ENCODE data around the gene PLD4.

Gene PLD4

GRCh38 chr14:104964546-104964945, 39.9 kb downstream of the PLD4 start:
- no peaks in the 10 kb centered on the region for H3K9me3 ChIP-seq (ENCODE audit: control insufficient read depth in 2 of 2, low read length in 2 of 2)
- no peak overlapping the region for H3K9ac ChIP-seq (ENCODE audit: low read depth in 1 of 2, low read length in 2 of 2)
- H3K4me3 ChIP-seq (ENCODE audit: low read length in 2 of 2) = no peak overlapping the region
- peaks cover 13 to 27% of the 10 kb centered on the region in 2 donors for H3K27me3 ChIP-seq (ENCODE audit: control insufficient read depth in 2 of 2, insufficient read depth in 2 of 2, low read length in 2 of 2)
- H3K4me1 ChIP-seq (ENCODE audit: control insufficient read depth in 2 of 2, insufficient read depth in 2 of 2, low read length in 2 of 2) = peaks cover 20 to 25% of the 10 kb centered on the region in 2 donors
- no peak overlapping the region for H3K27ac ChIP-seq (ENCODE audit: low read depth in 2 of 2, low read length in 2 of 2)
- no peaks in the 10 kb centered on the region for H3K36me3 ChIP-seq (ENCODE audit: control insufficient read depth in 2 of 2, insufficient read depth in 2 of 2, low read length in 2 of 2)

- H3K36me3 ChIP-seq (ENCODE audit: control insufficient read depth in 2 of 2, insufficient read depth in 2 of 2, low read length in 2 of 2) = no peaks in the 10 kb centered on the region
- H3K4me3 ChIP-seq (ENCODE audit: low read length in 2 of 2) = no peak overlapping the region
- H3K4me1 ChIP-seq (ENCODE audit: control insufficient read depth in 2 of 2, insufficient read depth in 2 of 2, low read length in 2 of 2) = peaks cover 20 to 25% of the 10 kb centered on the region in 2 donors
- no peak overlapping the region for H3K9ac ChIP-seq (ENCODE audit: low read depth in 1 of 2, low read length in 2 of 2)
- peaks cover 13 to 27% of the 10 kb centered on the region in 2 donors for H3K27me3 ChIP-seq (ENCODE audit: control insufficient read depth in 2 of 2, insufficient read depth in 2 of 2, low read length in 2 of 2)
- H3K9me3 ChIP-seq (ENCODE audit: control insufficient read depth in 2 of 2, low read length in 2 of 2) = no peaks in the 10 kb centered on the region
- no peak overlapping the region for H3K27ac ChIP-seq (ENCODE audit: low read depth in 2 of 2, low read length in 2 of 2)
Measured at GRCh38 chr14:104965561-104966231, 41.0 kb downstream of the PLD4 start.

GRCh38 chr14:104966261-104966865, 41.7 kb downstream of the PLD4 start:
- Histone ChIP-seq H3K27ac (ENCODE audit: low read depth in 2 of 2, low read length in 2 of 2) (no peak overlapping the region), H3K9ac (ENCODE audit: low read depth in 1 of 2, low read length in 2 of 2) (no peak overlapping the region), H3K27me3 (ENCODE audit: control insufficient read depth in 2 of 2, insufficient read depth in 2 of 2, low read length in 2 of 2) (peaks cover 13 to 27% of the 10 kb centered on the region in 2 donors), H3K36me3 (ENCODE audit: control insufficient read depth in 2 of 2, insufficient read depth in 2 of 2, low read length in 2 of 2) (no peaks in the 10 kb centered on the region), H3K4me1 (ENCODE audit: control insufficient read depth in 2 of 2, insufficient read depth in 2 of 2, low read length in 2 of 2) (peaks cover 22 to 25% of the 10 kb centered on the region in 2 donors), H3K4me3 (ENCODE audit: low read length in 2 of 2) (no peak overlapping the region), H3K9me3 (ENCODE audit: control insufficient read depth in 2 of 2, low read length in 2 of 2) (no peaks in the 10 kb centered on the region)

GRCh38 chr14:104966981-104967385, 42.3 kb downstream of the PLD4 start:
- peaks cover 13 to 27% of the 10 kb centered on the region in 2 donors for H3K27me3 ChIP-seq (ENCODE audit: control insufficient read depth in 2 of 2, insufficient read depth in 2 of 2, low read length in 2 of 2)
- peaks cover 27 to 31% of the 10 kb centered on the region in 2 donors for H3K4me1 ChIP-seq (ENCODE audit: control insufficient read depth in 2 of 2, insufficient read depth in 2 of 2, low read length in 2 of 2)
- H3K9me3 ChIP-seq (ENCODE audit: control insufficient read depth in 2 of 2, low read length in 2 of 2) = no peaks in the 10 kb centered on the region
- H3K27ac ChIP-seq (ENCODE audit: low read depth in 2 of 2, low read length in 2 of 2) = peak overlapping the region; percentile 42 to 43
- no peaks in the 10 kb centered on the region for H3K36me3 ChIP-seq (ENCODE audit: control insufficient read depth in 2 of 2, insufficient read depth in 2 of 2, low read length in 2 of 2)
- H3K9ac ChIP-seq (ENCODE audit: low read depth in 1 of 2, low read length in 2 of 2) = peak overlapping the region in 1 of 2 donors; percentile 33
- peak overlapping the region in 1 of 2 donors; percentile 50 for H3K4me3 ChIP-seq (ENCODE audit: low read length in 2 of 2)

GRCh38 chr14:104967386-104968152, 42.9 kb downstream of the PLD4 start:
- Histone ChIP-seq H3K36me3 (ENCODE audit: control insufficient read depth in 2 of 2, insufficient read depth in 2 of 2, low read length in 2 of 2) (no peaks in the 10 kb centered on the region), H3K4me3 (ENCODE audit: low read length in 2 of 2) (peak overlapping the region; percentile 22 to 50), H3K4me1 (ENCODE audit: control insufficient read depth in 2 of 2, insufficient read depth in 2 of 2, low read length in 2 of 2) (peaks cover 33 to 36% of the 10 kb centered on the region in 2 donors), H3K27me3 (ENCODE audit: control insufficient read depth in 2 of 2, insufficient read depth in 2 of 2, low read length in 2 of 2) (peaks cover 13 to 27% of the 10 kb centered on the region in 2 donors), H3K9ac (ENCODE audit: low read depth in 1 of 2, low read length in 2 of 2) (peak overlapping the region in 1 of 2 donors; percentile 33), H3K27ac (ENCODE audit: low read depth in 2 of 2, low read length in 2 of 2) (peak overlapping the region; percentile 42 to 43), H3K9me3 (ENCODE audit: control insufficient read depth in 2 of 2, low read length in 2 of 2) (no peaks in the 10 kb centered on the region)

GRCh38 chr14:104968153-104968527, 43.5 kb downstream of the PLD4 start:
- H3K9me3 ChIP-seq (ENCODE audit: control insufficient read depth in 2 of 2, low read length in 2 of 2) = no peaks in the 10 kb centered on the region
- H3K36me3 ChIP-seq (ENCODE audit: control insufficient read depth in 2 of 2, insufficient read depth in 2 of 2, low read length in 2 of 2) = no peaks in the 10 kb centered on the region
- H3K4me3 ChIP-seq (ENCODE audit: low read length in 2 of 2) = peak overlapping the region; percentile 44 to 50
- peaks cover 13 to 31% of the 10 kb centered on the region in 2 donors for H3K27me3 ChIP-seq (ENCODE audit: control insufficient read depth in 2 of 2, insufficient read depth in 2 of 2, low read length in 2 of 2)
- peaks cover 39 to 42% of the 10 kb centered on the region in 2 donors for H3K4me1 ChIP-seq (ENCODE audit: control insufficient read depth in 2 of 2, insufficient read depth in 2 of 2, low read length in 2 of 2)
- H3K9ac ChIP-seq (ENCODE audit: low read depth in 1 of 2, low read length in 2 of 2) = peak overlapping the region in 1 of 2 donors; percentile 33
- peak overlapping the region; percentile 42 to 43 for H3K27ac ChIP-seq (ENCODE audit: low read depth in 2 of 2, low read length in 2 of 2)

- H3K27ac ChIP-seq (ENCODE audit: low read depth in 2 of 2, low read length in 2 of 2) = peak overlapping the region in 1 of 2 donors; percentile 43
- H3K27me3 ChIP-seq (ENCODE audit: control insufficient read depth in 2 of 2, insufficient read depth in 2 of 2, low read length in 2 of 2) = peaks cover 13 to 31% of the 10 kb centered on the region in 2 donors
- H3K4me3 ChIP-seq (ENCODE audit: low read length in 2 of 2) = peak overlapping the region in 1 of 2 donors; percentile 44
- H3K9ac ChIP-seq (ENCODE audit: low read depth in 1 of 2, low read length in 2 of 2) = no peak overlapping the region
- H3K36me3 ChIP-seq (ENCODE audit: control insufficient read depth in 2 of 2, insufficient read depth in 2 of 2, low read length in 2 of 2) = no peaks in the 10 kb centered on the region
- H3K4me1 ChIP-seq (ENCODE audit: control insufficient read depth in 2 of 2, insufficient read depth in 2 of 2, low read length in 2 of 2) = peaks cover 44 to 48% of the 10 kb centered on the region in 2 donors
- no peaks in the 10 kb centered on the region for H3K9me3 ChIP-seq (ENCODE audit: control insufficient read depth in 2 of 2, low read length in 2 of 2)
Measured at GRCh38 chr14:104968541-104969401, 44.1 kb downstream of the PLD4 start.

- Histone ChIP-seq H3K9ac (ENCODE audit: low read depth in 1 of 2, low read length in 2 of 2) (peak overlapping the region in 1 of 2 donors; percentile 14), H3K36me3 (ENCODE audit: control insufficient read depth in 2 of 2, insufficient read depth in 2 of 2, low read length in 2 of 2) (no peaks in the 10 kb centered on the region), H3K4me1 (ENCODE audit: control insufficient read depth in 2 of 2, insufficient read depth in 2 of 2, low read length in 2 of 2) (peaks cover 48 to 53% of the 10 kb centered on the region in 2 donors), H3K27me3 (ENCODE audit: control insufficient read depth in 2 of 2, insufficient read depth in 2 of 2, low read length in 2 of 2) (peaks cover 13 to 38% of the 10 kb centered on the region in 2 donors), H3K9me3 (ENCODE audit: control insufficient read depth in 2 of 2, low read length in 2 of 2) (no peaks in the 10 kb centered on the region), H3K27ac (ENCODE audit: low read depth in 2 of 2, low read length in 2 of 2) (peak overlapping the region; percentile 61 to 74), H3K4me3 (ENCODE audit: low read length in 2 of 2) (peak overlapping the region; percentile 10 to 46)
Measured at GRCh38 chr14:104969741-104970230, 45.1 kb downstream of the PLD4 start.

GRCh38 chr14:104970231-104971068, 45.8 kb downstream of the PLD4 start:
- Histone ChIP-seq H3K36me3 (ENCODE audit: control insufficient read depth in 2 of 2, insufficient read depth in 2 of 2, low read length in 2 of 2) (no peaks in the 10 kb centered on the region), H3K9me3 (ENCODE audit: control insufficient read depth in 2 of 2, low read length in 2 of 2) (no peaks in the 10 kb centered on the region), H3K4me3 (ENCODE audit: low read length in 2 of 2) (peak overlapping the region; percentile 10 to 46), H3K9ac (ENCODE audit: low read depth in 1 of 2, low read length in 2 of 2) (no peak overlapping the region), H3K27ac (ENCODE audit: low read depth in 2 of 2, low read length in 2 of 2) (peak overlapping the region; percentile 61 to 74), H3K4me1 (ENCODE audit: control insufficient read depth in 2 of 2, insufficient read depth in 2 of 2, low read length in 2 of 2) (peaks cover 48 to 53% of the 10 kb centered on the region in 2 donors), H3K27me3 (ENCODE audit: control insufficient read depth in 2 of 2, insufficient read depth in 2 of 2, low read length in 2 of 2) (peaks cover 13 to 38% of the 10 kb centered on the region in 2 donors)
